ENCODE measurements around the gene STAB1.

The STAB1 gene

DNA sequence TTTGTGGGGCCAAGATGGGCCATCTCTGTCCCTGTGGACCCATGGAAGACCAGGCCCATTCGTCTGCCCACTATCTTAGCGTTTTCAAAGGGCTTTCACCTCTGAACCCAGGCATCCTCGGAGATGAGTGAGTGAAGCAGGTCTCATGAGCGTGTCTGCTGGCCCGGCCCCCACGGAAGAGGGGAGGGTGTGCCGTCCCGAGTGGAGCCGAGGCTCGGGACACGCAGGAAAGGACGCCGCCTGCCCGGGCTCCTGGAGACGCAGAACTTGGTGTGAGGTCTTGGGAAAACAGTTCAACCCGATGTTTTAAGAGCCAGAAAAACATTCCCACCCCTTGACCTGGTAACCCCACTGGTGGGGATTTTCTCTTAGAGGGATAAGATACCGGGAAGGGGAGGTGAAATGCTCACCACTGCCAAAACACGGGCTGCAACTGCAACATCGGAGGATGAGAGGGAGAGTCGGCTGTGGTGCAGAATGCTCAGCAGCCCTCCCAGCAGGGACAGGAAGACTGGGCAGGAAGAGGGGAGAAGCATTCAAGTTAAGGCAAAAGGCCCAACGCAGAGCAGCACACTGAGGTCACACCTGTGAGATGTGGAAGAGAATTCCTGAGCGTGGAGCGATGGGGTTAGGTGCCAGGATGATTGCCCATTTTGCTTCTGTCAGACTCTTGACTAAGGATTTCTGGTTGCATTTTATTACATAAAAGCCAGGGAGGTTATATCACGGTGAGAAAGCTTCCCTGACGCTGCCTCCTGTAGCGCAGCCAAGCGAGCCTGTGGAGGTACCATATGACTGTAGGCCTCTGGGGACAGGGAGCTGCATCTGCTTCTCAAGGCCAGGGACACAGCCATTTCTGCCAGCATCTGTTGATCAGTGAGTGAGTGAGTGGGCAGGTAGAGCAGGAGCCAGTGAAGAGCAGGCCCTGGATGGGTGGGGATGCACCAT is 14.1 kb upstream of the STAB1 start:
- DNase-seq = no peak
- in situ Hi-C loops (cut with HindIII; ENCODE audit: low pct_ligation_motif_present, low pct_unique_long_range_greater_than_20kb, low sequenced_read_pairs) = no loop called here

DNA sequence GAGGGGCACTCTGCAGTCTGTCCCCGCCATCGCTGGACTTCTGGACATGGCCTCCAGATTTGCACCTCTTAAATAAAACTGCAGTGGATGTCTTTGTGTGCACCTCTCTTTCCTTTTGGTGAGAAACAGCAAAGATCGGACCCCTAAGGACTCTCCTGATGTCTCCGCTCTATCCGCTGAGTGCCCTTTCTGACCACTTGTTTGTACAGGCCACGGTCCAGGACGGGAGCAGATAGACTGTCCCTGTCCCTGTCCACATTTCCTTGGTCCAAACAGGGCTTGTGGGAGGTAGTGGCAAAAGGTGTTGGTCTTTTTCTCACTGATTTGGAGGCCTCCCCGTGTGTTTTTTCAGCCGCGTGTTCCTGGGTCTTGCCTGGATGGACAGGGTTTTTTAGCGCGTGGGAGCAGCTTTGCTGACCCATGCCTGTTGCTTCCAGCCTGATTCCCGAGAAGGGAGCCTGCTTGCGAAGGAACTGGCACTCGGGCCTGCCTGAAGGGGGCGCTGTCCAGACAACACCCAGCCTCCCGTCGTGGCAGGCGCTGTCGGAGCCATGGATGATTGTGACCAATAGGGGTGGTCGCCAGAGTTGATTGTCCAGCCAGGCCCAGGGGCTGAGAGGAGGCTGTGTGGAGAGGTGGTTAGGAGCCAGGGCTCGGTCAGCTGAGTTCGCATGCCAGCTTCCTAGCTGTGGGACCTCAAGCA is 13.2 kb upstream of the STAB1 start:
- DNase-seq = peak; percentile 8
- in situ Hi-C loops (cut with HindIII; ENCODE audit: low pct_ligation_motif_present, low pct_unique_long_range_greater_than_20kb, low sequenced_read_pairs) = no loop called here

GRCh38 chr3:52483081-52483480 is 12.1 kb upstream of the STAB1 start:
- DNase-seq = no peak
- in situ Hi-C loops (cut with HindIII; ENCODE audit: low pct_ligation_motif_present, low pct_unique_long_range_greater_than_20kb, low sequenced_read_pairs) = no loop called here

DNA sequence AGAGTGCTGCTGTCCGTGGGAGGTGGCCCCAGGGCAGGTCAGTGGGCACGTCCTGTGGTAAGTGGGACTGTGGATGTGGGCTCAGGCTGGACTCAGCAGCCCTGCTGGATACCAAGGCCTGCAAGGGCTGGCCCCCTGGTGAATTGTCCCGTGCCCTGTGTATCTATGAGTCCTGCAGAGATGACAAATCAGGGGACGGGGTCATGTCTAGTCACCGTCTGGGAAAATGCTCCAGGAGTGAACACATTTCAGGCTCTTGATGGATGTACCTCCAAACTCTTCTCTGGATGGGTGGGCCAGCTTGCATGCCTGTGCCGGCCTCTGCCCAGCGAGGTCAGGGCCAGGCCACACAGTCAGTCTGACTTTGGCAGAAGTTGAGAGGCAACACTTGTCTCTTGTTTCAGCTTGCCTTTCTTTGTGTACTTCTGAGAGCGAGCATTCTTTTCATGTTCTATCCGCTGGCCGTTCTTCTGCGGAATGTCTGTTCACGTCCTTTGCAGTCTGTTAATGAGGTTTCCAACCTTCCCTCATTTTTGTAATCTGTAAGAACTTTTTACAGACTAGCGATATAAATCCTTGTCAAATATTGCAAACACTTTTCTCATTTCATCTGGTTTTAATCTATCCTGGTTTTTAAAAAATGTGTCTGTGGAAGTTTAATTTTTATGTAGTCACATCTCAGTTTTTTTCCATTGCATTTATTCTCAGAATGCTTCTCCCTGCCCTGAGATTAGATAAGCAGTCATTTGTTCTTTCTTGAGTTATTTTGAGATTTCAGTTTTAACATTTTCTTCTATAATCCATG is 11.4 kb upstream of the STAB1 start:
- in situ Hi-C loops (cut with HindIII; ENCODE audit: low pct_ligation_motif_present, low pct_unique_long_range_greater_than_20kb, low sequenced_read_pairs) = no loop called here

GRCh38 chr3:52484680-52485461 is 10.3 kb upstream of the STAB1 start:
- DNase-seq = no peak

More for the DNA sequence above, 11.4 kb upstream of the STAB1 start:
- DNase-seq = no peak

GRCh38 chr3:52487050-52487787 is 7.9 kb upstream of the STAB1 start:
- no peak for DNase-seq
- in situ Hi-C loops (cut with HindIII; ENCODE audit: low pct_ligation_motif_present, low pct_unique_long_range_greater_than_20kb, low sequenced_read_pairs) = no loop called here

More at GRCh38 chr3:52484680-52485461, 10.3 kb upstream of the STAB1 start:
- in situ Hi-C loops (cut with HindIII; ENCODE audit: low pct_ligation_motif_present, low pct_unique_long_range_greater_than_20kb, low sequenced_read_pairs) = no loop called here

GRCh38 chr3:52487788-52488691 is 7.1 kb upstream of the STAB1 start:
- in situ Hi-C loops (cut with HindIII; ENCODE audit: low pct_ligation_motif_present, low pct_unique_long_range_greater_than_20kb, low sequenced_read_pairs) = no loop called here
- no peak for DNase-seq

GRCh38 chr3:52488746-52489145 is 6.4 kb upstream of the STAB1 start:
- DNase-seq = no peak

GRCh38 chr3:52489453-52489852 is 5.7 kb upstream of the STAB1 start:
- in situ Hi-C loops (cut with HindIII; ENCODE audit: low pct_ligation_motif_present, low pct_unique_long_range_greater_than_20kb, low sequenced_read_pairs) = no loop called here

More at GRCh38 chr3:52488746-52489145, 6.4 kb upstream of the STAB1 start:
- in situ Hi-C loops (cut with HindIII; ENCODE audit: low pct_ligation_motif_present, low pct_unique_long_range_greater_than_20kb, low sequenced_read_pairs) = no loop called here

DNA sequence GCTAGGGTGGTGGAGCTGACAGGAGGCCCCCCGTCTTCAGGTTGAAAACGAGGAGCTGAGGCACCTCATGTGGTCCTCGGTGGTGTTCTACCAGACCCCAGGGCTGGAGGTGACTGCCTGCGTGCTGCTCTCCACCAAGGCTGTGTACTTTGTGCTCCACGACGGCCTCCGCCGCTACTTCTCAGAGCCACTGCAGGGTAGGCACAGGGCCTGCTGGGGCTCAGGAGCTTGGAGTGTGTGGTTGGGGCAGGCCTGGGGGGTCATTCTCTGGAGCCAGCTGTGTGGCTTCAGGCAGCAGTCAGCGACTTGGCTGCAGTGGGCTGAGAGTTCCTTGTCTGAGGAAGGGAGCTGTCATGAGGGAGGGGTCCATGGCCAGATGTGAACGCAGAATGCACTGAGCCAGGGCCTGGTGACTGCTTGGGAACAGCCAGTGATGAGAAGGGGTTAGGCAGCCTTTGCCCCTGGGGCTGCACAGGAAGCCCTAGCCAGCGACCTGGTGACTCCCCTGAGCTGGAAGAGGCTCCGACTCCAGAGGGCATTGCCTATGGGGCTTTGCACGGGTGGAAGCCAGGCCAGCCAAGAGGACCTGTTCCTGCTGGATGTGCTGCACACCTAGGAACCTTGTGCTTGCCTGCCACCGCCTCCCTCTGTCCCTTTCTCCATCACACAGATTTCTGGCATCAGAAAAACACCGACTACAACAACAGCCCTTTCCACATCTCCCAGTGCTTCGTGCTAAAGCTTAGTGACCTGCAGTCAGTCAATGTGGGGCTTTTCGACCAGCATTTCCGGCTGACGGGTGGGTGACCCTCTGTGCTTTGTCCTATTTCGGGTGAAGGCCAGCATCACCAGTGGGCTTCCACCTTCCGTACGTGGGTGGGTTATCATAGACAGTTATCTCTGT is 4.9 kb upstream of the STAB1 start:
- in situ Hi-C loops (cut with HindIII; ENCODE audit: low pct_ligation_motif_present, low pct_unique_long_range_greater_than_20kb, low sequenced_read_pairs) = no loop called here
- no peak for DNase-seq

More at GRCh38 chr3:52489453-52489852, 5.7 kb upstream of the STAB1 start:
- no peak for DNase-seq

DNA sequence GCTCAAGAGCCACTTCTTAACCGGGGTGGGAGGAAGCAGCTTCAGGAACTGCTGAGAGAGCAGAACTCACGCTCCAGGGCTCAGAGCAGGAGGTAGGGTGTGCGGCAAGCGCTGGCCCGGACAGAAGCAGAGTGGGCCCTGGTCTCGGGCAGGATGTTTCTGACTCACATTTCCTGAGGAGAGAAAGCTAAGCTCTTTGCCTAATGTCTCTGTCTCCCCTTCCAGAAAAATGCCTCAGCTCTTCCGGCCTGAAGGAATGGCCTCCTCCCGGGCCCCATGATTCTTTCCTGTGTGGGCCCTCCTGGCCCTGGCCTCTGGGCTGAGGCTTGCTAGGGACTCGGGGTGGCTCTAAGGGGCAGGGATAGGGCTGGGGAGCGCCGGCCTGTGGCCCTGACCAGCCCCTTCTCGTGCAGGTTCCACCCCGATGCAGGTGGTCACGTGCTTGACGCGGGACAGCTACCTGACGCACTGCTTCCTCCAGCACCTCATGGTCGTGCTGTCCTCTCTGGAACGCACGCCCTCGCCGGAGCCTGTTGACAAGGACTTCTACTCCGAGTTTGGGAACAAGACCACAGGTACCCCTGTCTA is 4.1 kb upstream of the STAB1 start:
- in situ Hi-C loops (cut with HindIII; ENCODE audit: low pct_ligation_motif_present, low pct_unique_long_range_greater_than_20kb, low sequenced_read_pairs) = no loop called here
- no peak for DNase-seq

- in situ Hi-C loops (cut with HindIII; ENCODE audit: low pct_ligation_motif_present, low pct_unique_long_range_greater_than_20kb, low sequenced_read_pairs) = no loop called here
- DNase-seq = no peak
Observed at GRCh38 chr3:52492059-52492458, 3.1 kb upstream of the STAB1 start.

- in situ Hi-C loops (cut with HindIII; ENCODE audit: low pct_ligation_motif_present, low pct_unique_long_range_greater_than_20kb, low sequenced_read_pairs) = no loop called here
- DNase-seq = no peak
Observed at GRCh38 chr3:52493232-52494017, 1.7 kb upstream of the STAB1 start.

DNA sequence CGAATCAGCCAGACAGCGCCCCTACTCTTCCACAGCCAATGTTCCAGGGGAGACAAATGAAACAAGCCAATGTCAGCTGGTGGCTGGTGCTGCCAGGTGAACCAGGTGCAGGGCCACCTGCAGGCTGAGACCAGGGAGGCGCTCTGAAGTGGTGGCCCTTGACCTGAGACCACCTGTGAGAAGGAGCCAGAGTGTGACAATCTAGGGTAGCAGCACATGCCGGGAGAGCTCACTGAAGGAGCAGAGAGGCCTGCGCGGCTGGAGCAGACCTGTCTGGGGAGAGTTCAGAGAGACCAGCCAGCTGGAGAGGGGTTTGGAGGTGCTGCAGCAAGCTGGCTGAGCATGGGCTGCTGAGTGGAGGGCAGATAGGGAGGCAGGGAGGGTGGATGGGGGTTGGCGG is 693 bp upstream of the STAB1 start:
- in situ Hi-C loops (cut with HindIII; ENCODE audit: low pct_ligation_motif_present, low pct_unique_long_range_greater_than_20kb, low sequenced_read_pairs) = no loop called here
- DNase-seq = no peak
